ENCODE results near the gene KIAA1217. TPM values are rescaled to one million over a fixed set of nuclear protein-coding genes. Genes with fewer than 3 reads are reported as not detected.

KIAA1217 gene
- total and polyA plus RNA-seq, 9 of the 15 experiments (the other 6 are each of a cell fraction or from before 2014, with no cell fraction given): 0.04 TPM; not detected in 8

DNA sequence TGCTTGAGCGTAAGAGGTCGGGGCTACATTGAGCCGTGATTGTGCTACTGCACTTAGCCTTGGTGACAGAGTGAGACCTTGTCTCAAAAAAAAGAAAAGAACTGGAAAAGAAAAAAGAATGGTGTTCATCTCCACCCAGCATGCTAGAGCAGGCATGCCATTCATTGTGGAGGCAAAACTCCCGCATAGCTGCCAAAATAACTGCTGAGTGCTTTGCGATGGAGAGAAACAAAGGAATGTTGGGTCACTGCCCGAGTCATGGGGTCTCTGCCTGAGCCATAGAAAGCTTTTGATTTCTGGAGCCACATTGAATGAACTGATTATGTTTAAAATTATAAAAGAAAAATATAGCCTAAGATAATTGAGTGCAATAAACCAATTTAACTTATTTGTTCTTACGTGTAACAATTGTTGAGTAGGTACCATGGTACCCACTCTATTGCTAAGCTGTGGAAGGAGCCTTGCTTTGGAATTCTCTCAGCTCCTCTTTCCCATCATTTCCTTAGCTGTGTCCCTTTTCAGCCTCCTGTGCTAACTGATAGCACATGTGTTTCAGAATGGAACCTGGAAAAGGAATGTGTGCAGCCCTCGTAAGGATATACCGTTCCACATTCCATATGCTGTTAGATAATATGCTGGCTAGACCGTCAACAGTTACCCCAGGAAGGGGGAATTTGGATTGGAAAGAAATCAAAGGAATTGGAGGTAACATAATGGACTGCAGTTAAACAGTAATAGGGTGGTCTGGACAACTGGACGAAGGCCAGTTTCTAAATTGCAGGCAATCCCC lies 99.0 kb downstream of the KIAA1217 start:
- Histone ChIP-seq H3K4me3 (no peak overlapping the region), H3K27ac (ENCODE audit: extremely low read depth, low read depth, low read length) (no peak overlapping the region), H3K4me1 (replicated peaks in 1 of 2; ENCODE audit: control insufficient read depth in 2 of 2, insufficient read depth in 2 of 2, low read length in 2 of 2) (no peaks in the 10 kb centered on the region), H4K20me1 (replicated peaks; ENCODE audit: control insufficient read depth, insufficient read depth, low read length) (no peaks in the 10 kb centered on the region), H3K4me2 (ENCODE audit: insufficient read depth, low read length) (no peak overlapping the region), H3K9me3 (replicated peaks; ENCODE audit: control insufficient read depth, insufficient read depth, low read depth, low read length) (no peaks in the 10 kb centered on the region), H2AFZ (ENCODE audit: low read depth, low read length) (no peak overlapping the region), H3K36me3 (ENCODE audit: control insufficient read depth, insufficient read depth, low read length) (no peaks in the 10 kb centered on the region), H3K9ac (ENCODE audit: insufficient read depth in 1 of 2, low read depth in 2 of 2, low read length in 2 of 2) (no peak overlapping the region), H3K79me2 (ENCODE audit: control insufficient read depth, insufficient read depth, low read length) (no peaks in the 10 kb centered on the region), H3K9me1 (ENCODE audit: control insufficient read depth, insufficient read depth, low read length) (no peaks in the 10 kb centered on the region), H3K27me3 (ENCODE audit: control insufficient read depth in 2 of 2, insufficient read depth in 2 of 2, low read length in 2 of 2) (no peaks in the 10 kb centered on the region; a peak in 1 of 5 replicates)
- in situ Hi-C loops (cut with MboI) (no loop called here), intact Hi-C loops (cut with micrococcal nuclease) (no loop called here)
- no TSS peak for BruUV-seq (replicated peaks)
- no peak for DNase-seq (ENCODE audit: extremely low read depth in 1 of 4, low spot score in 3 of 4)
- no peak for FAIRE-seq
- no peak for ATAC-seq
- ChIA-PET CTCF (ENCODE audit: low intra/inter-chr PET ratio) (no interaction called here), POLR2A (no interaction called here)
- WGBS (ENCODE audit: insufficient coverage, low coverage, missing lambda C conversion rate): 3% methylated on average over 11 of the region's 11 CpGs
- no peak for TF ChIP-seq YBX1 (IDR thresholded peaks at IDR 0.05)
- TF ChIP-seq, protein P1, sequence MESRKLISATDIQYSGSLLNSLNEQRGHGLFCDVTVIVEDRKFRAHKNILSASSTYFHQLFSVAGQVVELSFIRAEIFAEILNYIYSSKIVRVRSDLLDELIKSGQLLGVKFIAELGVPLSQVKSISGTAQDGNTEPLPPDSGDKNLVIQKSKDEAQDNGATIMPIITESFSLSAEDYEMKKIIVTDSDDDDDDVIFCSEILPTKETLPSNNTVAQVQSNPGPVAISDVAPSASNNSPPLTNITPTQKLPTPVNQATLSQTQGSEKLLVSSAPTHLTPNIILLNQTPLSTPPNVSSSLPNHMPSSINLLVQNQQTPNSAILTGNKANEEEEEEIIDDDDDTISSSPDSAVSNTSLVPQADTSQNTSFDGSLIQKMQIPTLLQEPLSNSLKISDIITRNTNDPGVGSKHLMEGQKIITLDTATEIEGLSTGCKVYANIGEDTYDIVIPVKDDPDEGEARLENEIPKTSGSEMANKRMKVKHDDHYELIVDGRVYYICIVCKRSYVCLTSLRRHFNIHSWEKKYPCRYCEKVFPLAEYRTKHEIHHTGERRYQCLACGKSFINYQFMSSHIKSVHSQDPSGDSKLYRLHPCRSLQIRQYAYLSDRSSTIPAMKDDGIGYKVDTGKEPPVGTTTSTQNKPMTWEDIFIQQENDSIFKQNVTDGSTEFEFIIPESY (CRISPR knock-in tag; IDR thresholded peaks at IDR 0.05): no peak
- TF ChIP-seq ZNF354B (CRISPR knock-in tag; IDR thresholded peaks at IDR 0.05): no peak
- TF ChIP-seq SMAD2 (IDR thresholded peaks at IDR 0.05; ENCODE audit: low read depth, low read length): no peak
- no peak for TF ChIP-seq ID3 (CRISPR knock-in tag; IDR thresholded peaks at IDR 0.05)
- no peak for TF ChIP-seq ID3 (tag; IDR thresholded peaks at IDR 0.05)
- no peak for TF ChIP-seq FOXK2 (conservative IDR thresholded peaks at IDR 0.05 in 1 of 2, IDR thresholded peaks at IDR 0.05 in 1 of 2; ENCODE audit: low read depth in 2 of 2)
- TF ChIP-seq SIN3A (IDR thresholded peaks at IDR 0.05; ENCODE audit: borderline replicate concordance in 2 of 2, control insufficient read depth in 1 of 2, low read depth in 2 of 2, low read length in 2 of 2): no peak
- no peak for TF ChIP-seq ZNF12 (CRISPR knock-in tag; IDR thresholded peaks at IDR 0.05)
- no peak for TF ChIP-seq SMARCC2 (IDR thresholded peaks at IDR 0.05; ENCODE audit: low read depth)
- TF ChIP-seq FOXJ2 (tag; IDR thresholded peaks at IDR 0.05): no peak
- TF ChIP-seq ZNF280A (IDR thresholded peaks at IDR 0.05; ENCODE audit: low read depth, partially characterized antibody): no peak
- no peak for TF ChIP-seq NR2F6 (CRISPR knock-in tag; IDR thresholded peaks at IDR 0.05)
- TF ChIP-seq PYGO2 (tag; IDR thresholded peaks at IDR 0.05): no peak
- no peak for TF ChIP-seq SRSF9 (IDR thresholded peaks at IDR 0.05; ENCODE audit: borderline replicate concordance, low read depth, low read length)
- TF ChIP-seq, protein P2, sequence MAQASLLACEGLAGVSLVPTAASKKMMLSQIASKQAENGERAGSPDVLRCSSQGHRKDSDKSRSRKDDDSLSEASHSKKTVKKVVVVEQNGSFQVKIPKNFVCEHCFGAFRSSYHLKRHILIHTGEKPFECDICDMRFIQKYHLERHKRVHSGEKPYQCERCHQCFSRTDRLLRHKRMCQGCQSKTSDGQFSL (CRISPR knock-in tag; IDR thresholded peaks at IDR 0.05): no peak
- TF ChIP-seq, protein P2 (tag; IDR thresholded peaks at IDR 0.05): no peak
- no peak for TF ChIP-seq HNRNPLL (IDR thresholded peaks at IDR 0.05; ENCODE audit: low read depth, low read length, poor library complexity, severe bottlenecking)
